ENCODE results near the gene EPB41L4A. TPM values are rescaled to one million over a fixed set of nuclear protein-coding genes. Genes with fewer than 3 reads are reported as not detected.

EPB41L4A gene
- total and polyA plus RNA-seq, 12 donors, result 6.2 to 28.4 (median 17.5) TPM

- DNase-seq, result no peak
- Histone ChIP-seq H3K4me1 (peaks cover 0 to 33% (median 10%) of the 10 kb centered on the region in 9 donors), H3K27me3 (no peaks in the 10 kb centered on the region), H3K36me3 (no peaks in the 10 kb centered on the region), H3K27ac (no peak overlapping the region), H3K9me3 (peaks cover 0 to 10% (median 0%) of the 10 kb centered on the region in 11 donors), H3K4me3 (no peak overlapping the region)
- no peak for ATAC-seq
- 68 to 75% methylated on average over 2 of the region's 2 CpGs for WGBS, 2 donors
- TF ChIP-seq, protein P1, sequence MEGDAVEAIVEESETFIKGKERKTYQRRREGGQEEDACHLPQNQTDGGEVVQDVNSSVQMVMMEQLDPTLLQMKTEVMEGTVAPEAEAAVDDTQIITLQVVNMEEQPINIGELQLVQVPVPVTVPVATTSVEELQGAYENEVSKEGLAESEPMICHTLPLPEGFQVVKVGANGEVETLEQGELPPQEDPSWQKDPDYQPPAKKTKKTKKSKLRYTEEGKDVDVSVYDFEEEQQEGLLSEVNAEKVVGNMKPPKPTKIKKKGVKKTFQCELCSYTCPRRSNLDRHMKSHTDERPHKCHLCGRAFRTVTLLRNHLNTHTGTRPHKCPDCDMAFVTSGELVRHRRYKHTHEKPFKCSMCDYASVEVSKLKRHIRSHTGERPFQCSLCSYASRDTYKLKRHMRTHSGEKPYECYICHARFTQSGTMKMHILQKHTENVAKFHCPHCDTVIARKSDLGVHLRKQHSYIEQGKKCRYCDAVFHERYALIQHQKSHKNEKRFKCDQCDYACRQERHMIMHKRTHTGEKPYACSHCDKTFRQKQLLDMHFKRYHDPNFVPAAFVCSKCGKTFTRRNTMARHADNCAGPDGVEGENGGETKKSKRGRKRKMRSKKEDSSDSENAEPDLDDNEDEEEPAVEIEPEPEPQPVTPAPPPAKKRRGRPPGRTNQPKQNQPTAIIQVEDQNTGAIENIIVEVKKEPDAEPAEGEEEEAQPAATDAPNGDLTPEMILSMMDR (IDR thresholded peaks at IDR 0.05), result no peak
- intact Hi-C loops (cut with DNase I), result no loop called here
Observed at GRCh38 chr5:112306956-112307355, 112.1 kb downstream of the EPB41L4A start.

- ATAC-seq (peak in 2 of 8 donors; percentile 28 to 30), DNase-seq (no peak)
- Histone ChIP-seq H3K27me3 (no peaks in the 10 kb centered on the region), H3K36me3 (peaks cover 0 to 6% (median 0%) of the 10 kb centered on the region in 9 donors), H3K27ac (no peak overlapping the region), H3K4me3 (no peak overlapping the region), H3K9me3 (peaks cover 0 to 3% (median 0%) of the 10 kb centered on the region in 11 donors), H3K4me1 (peaks cover 0 to 22% (median 0%) of the 10 kb centered on the region in 9 donors)
- TF ChIP-seq, protein P1 (IDR thresholded peaks at IDR 0.05), result no peak
- intact Hi-C loops (cut with DNase I), result no loop called here
- 85 to 87% methylated on average over 2 of the region's 2 CpGs for WGBS, 2 donors
Observed at GRCh38 chr5:112304743-112305142, 114.3 kb downstream of the EPB41L4A start.

DNA sequence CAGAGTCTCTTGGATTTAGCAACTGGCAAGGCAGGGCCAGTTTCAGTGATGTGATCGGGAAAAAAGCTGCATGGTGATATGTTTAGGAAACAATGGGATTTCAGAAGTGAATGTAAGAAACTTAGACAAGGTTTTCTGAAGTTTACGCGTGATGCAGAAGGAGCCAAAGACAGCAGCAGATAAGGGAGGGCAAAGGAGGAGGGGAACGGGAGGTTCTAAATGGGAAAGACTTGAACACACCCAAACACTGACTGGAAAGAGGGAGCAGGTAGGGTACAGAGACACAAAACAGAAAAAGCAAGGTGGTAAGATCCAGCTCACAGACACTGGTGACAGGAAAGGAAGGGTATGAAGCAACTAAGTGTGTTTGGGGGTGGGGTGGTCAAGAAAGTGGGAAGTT, 115.4 kb downstream of the EPB41L4A start:
- intact Hi-C loops (cut with DNase I), result no loop called here
- 81 to 83% methylated on average over 4 of the region's 4 CpGs for WGBS, 2 donors
- Histone ChIP-seq H3K27me3 (no peaks in the 10 kb centered on the region), H3K36me3 (peaks cover 0 to 6% (median 0%) of the 10 kb centered on the region in 9 donors), H3K9me3 (peaks cover 0 to 7% (median 1%) of the 10 kb centered on the region in 11 donors), H3K27ac (no peak overlapping the region), H3K4me1 (peaks cover 0 to 22% (median 0%) of the 10 kb centered on the region in 9 donors), H3K4me3 (no peak overlapping the region)
- ATAC-seq (peak in 1 of 8 donors; percentile 25), DNase-seq (no peak)
- TF ChIP-seq, protein P1 (IDR thresholded peaks at IDR 0.05), result no peak

DNA sequence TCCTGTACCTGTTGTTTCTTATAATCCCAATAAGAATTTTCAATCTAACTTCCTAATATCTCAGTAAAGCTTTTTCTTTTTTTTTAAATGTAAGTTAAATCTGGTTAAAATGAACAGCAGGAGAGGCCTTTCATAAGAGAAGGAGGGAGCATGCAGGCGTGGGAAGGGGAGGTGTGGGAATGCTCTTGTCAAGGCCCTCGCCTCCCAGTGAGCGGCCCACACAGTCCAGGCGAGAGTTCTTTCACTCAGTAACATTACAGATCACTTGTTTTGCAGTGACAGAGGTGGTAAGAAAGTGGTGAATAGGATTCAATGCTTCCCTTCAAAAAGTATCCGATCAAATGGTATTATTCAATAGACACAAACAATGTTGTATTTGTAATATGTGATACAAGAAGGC, 125.0 kb downstream of the EPB41L4A start:
- intact Hi-C loops (cut with DNase I), result no loop called here
- H3K4me1 ChIP-seq, result peaks cover 0 to 40% (median 19%) of the 10 kb centered on the region in 9 donors
- DNase-seq, result no peak
- no peak overlapping the region for H3K4me3 ChIP-seq
- H3K27me3 ChIP-seq, result no peaks in the 10 kb centered on the region
- H3K27ac ChIP-seq, result peak overlapping the region in 3 of 10 donors; percentile 2 to 19 (median 11)
- ATAC-seq, result peak in 3 of 8 donors; percentile 56 to 68 (median 62)
- H3K36me3 ChIP-seq, result no peaks in the 10 kb centered on the region
- 74 to 84% methylated on average over 5 of the region's 5 CpGs for WGBS, 2 donors
- TF ChIP-seq, protein P1 (IDR thresholded peaks at IDR 0.05), result no peak
- peaks cover 0 to 13% (median 4%) of the 10 kb centered on the region in 11 donors for H3K9me3 ChIP-seq

Measured in heart right ventricle (tissue), 16 donors.